Renal cortex interstitium (tissue), 11 donors: Measurements from ENCODE around the gene SLC9A7. TPM values are rescaled to one million over a fixed set of nuclear protein-coding genes. Genes with fewer than 3 reads are reported as not detected.

Experiments
- DNase-seq, 11 donors: peaks; one replicate each; pipeline ENCODE4 v3.0.0-alpha.2; 2013; ENCODE audit warnings: low read depth in 9 of 11, low spot score in 4 of 11; ENCODE audit errors: extremely low read depth in 1 of 11
- polyA plus RNA-seq, 3 donors: library from polyadenylated mRNA; unstranded; fragments of 120-200 nt; gene quantifications; one replicate each; pipeline ENCODE4 v1.2.1, GENCODE V29; 2013; ENCODE audit not compliant: insufficient read length in 3 of 3

Gene SLC9A7
- polyA plus RNA-seq, 3 donors: 4.1 to 4.5 (median 4.4) TPM

DNA sequence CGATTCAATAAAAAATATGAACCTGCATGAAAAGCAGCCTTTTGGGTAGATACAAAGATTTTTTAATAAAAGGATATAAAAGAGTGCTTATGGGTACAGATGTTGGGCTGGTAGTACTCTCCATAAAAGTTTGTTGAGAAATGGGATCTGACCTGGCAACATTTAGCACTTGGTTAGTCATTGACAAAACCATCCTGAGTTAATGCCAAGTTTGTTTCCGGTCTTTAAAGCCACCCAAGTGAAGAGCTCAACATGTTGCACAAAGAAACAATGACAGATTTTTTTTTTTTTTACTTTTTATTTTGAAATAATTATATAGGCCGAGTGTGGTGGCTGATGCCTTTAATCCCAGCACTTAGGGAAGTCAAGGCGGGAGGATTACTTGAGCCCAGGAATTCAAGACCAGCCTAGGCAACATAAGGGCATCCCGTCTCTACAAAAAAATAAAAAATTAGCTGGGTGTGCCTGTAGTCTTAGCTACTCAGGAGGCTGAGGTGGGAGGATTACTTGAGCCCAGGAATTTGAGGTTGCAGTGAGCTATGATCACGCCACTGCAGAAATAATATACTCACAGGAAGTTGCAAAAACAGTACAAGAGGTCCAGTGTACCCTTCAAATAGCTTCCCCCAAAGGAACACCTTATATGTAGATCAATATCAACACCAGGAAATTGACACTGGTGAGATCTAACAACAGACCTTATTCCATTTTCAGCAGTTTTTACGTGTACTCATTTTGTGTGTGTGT, 168.8 kb downstream of the SLC9A7 start:
- no peak for DNase-seq

DNA sequence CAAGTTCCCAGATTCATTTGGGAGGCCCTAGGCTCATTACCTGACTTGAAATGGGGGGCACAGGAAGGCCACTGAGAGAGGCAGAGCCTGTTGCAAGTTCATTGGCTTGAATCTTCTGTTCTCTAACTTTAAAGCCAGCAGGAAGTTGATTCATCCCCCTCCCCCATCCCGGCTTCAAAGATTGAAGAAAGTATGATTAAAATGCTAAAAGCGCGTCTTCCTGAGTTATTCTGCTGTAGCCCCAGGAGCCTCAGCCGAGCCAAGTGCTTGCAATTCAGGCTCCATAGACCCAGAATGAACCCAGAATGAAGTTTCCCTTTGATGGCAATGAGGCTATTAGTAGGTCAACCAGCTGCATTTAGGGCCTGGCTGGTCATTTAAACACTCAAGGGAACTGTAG, 170.7 kb downstream of the SLC9A7 start:
- no peak for DNase-seq

DNA sequence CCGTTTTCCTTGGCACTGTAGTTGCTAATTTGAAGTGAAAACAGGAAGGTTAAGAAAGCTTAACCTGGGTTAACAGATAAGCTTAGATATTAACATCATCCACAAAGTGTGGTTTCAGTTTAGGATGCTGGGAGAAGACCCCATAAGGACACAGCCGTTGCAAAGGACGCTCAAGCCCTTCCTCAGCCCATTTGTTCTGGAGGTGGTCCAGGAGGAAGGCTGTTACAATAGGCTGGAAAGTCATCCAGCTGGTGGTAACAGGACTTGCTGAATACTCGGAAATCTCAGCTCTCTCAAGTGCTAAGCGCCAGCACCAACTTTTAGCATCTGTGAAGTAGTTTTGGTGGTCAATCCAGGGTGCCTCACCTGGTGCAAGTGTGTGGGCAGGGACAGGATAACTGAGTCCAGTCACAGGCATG, 171.2 kb downstream of the SLC9A7 start:
- peak in 1 of 11 donors; percentile 41 for DNase-seq

DNA sequence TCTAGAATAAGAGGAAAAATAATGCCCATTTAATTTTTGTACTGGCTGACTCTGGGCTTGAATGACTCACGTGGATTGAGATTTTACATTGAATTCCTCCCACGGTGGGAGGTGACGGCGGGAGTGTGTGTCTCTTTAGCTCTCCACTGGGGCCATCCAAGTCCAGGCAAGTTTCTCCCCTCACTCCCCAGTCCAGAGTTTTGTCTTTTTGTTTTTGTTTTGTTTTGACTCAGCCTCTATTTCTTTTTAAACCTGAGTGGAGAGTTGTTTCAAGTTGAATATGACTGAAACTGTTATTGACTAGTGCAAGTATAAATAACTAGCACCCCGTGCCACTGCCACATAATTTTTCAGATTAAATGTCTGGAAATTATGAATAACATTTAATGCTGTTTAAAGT, 171.8 kb downstream of the SLC9A7 start:
- DNase-seq: no peak

DNA sequence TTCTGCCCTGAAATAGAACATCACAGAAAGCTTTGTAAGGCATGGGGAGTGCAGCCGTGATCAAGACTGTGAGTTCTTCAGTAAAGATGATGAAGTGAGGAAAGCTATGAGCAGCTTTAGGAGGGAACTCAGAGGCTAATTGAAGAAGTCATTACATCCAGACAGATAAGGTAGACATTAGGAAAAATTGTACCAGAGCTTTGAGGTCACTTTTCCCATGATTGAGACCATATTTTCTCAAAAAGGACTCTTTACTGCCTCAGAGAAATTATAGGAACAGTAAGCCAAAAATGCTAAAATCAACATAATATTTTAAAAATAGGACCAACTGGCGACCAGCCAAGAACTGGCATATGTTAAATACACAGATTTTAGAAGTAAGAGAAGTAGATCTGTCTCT, 174.2 kb downstream of the SLC9A7 start:
- DNase-seq: no peak

DNA sequence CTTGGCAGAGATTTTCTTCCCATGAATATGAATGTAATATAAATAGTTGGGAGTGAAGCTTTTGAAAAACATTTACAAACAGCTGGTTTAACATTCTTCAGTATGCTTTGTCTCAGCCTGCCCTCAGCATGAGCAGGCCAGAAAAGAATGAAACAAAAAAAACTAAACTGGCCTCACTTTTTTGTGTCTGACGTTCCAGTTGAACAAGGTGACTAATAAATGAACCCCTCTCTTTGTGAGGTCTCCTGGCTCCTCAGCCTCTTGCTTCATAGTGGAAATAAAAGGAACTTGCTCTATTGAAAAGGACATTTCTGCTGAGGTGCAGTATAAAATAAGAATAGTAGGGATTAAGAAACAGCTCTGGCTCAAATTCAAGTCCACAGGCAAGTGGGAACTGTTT, 176.0 kb downstream of the SLC9A7 start:
- DNase-seq: no peak

DNA sequence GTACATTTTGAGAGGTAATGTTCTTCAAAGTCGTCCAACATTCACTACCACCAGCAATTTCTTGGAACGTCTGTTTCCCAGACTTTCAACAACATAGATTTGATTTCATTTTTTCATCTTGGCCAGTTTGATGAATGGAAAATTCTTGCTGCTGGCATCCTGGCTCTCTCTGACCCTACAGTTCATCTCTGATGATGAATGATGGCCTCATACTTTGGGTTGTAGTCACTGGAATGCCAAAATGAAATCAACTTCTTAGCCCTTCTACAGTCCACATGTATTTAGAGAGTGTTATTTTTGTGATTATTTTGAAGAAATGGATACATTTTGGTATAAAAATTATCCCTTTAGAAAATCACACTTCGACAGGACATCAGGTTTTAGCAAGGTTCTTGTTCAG, 176.6 kb downstream of the SLC9A7 start:
- DNase-seq: no peak

DNA sequence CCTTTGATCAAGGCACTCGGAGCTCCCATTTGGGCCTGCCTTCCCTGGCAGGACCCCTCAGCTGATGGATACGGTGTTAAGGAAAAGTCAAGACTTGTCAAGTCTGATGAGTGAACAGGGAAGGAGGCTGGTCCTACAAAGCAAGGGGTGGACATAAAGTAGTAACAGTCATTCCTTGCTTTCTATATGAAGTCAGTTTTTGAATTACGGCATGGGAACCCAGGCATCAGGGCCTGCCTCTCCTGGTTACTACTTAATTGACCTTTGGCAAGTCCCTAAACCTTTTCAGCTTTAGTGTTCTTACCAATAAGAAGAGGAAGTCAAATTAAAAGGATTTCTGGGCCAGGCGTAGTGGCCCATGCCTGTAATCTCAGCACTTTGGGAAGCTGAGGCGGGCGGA, 178.3 kb downstream of the SLC9A7 start:
- no peak for DNase-seq

DNA sequence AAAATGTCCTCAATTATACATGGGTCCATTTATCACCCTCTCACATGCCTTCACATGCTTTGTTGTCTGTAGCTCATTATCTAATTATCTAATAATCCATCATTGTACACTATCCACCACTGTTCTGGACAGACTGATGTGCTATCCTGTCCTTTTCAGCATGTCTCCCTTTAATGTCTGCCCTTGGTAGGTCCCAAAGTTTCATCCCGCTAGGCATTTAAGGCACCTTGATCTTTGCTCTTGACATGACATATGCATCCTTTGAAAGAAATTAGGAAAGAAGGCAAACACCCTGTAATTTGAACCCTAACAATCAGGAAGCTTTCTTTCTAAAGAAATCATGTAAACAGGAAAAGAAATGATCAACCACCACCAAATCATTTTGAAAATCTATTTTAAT, 179.7 kb downstream of the SLC9A7 start:
- no peak for DNase-seq

DNA sequence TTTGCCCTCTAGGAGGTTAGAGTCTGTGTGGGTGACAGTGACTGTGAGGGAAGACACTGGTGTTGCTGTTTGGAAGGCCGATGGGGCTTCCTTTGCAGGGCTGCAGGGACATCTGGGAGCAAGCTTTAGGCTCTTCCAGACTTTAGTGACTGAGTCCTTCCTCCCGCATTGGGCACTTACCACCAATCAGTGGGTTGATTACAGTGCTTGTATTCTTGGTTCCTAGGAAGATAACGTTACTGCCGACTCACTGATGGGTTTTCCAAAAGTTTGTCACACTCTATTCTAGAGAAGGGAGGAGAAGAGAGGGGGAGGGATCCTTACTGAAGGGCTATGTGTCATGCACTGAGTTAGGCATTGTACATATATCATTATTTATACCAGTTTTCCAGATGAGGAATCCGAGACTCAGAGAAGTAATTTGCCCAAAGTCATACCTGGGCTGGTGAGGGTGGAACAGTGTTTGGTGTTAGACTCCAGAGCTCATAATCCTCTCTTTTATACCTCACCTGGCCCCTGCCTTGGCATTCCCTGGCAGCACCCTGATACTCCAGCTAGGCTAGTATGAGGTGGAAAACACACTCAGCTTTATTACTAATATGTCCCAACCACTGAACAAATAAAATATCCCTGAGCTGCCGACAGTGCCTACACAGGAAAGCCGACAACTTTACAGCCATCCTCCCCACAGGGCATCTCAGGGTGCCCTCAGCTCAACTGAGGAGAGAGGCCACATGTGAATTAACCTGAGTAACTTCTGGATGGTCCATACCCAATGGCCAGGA, 181.5 kb downstream of the SLC9A7 start:
- DNase-seq: no peak

DNA sequence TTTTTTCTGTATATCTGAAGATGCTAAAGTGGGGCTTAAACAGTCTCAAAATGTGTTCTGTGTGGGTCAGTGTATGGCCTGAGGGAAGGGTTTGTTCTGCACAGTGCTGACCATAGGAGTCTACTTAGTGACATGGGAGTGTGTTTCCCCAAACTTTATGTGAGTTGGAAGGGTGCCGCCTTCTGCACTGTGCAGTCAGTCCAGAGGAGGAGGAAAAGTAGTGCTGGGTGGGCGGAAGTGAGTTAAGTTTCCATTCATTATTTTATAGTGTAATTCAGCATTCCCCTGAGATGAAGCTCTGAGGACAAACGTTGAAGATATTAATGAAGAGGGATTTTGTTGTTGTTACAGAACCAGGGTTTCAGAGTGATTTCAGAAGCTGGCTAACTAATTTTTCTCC, 182.5 kb downstream of the SLC9A7 start:
- DNase-seq: no peak

DNA sequence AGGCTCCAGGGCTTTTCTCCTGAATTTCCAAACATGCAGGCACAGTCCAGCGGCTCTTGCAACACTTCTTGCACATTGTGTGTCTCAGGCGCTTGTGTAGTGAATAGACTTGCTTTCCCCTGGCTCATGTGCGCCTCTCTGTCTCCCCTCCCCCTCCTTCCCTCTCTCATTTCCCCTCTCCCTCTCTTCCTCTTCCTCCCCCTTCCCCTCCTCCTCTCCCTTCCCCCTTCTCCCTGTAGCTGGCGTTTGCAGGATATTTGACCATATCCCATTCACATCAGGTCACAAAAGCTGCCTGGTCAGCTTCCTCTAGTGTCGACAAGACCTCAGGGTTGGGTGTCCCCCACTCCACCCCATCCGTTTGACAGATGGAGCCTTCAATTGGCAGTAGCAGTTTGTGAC, 182.9 kb downstream of the SLC9A7 start:
- no peak for DNase-seq

DNA sequence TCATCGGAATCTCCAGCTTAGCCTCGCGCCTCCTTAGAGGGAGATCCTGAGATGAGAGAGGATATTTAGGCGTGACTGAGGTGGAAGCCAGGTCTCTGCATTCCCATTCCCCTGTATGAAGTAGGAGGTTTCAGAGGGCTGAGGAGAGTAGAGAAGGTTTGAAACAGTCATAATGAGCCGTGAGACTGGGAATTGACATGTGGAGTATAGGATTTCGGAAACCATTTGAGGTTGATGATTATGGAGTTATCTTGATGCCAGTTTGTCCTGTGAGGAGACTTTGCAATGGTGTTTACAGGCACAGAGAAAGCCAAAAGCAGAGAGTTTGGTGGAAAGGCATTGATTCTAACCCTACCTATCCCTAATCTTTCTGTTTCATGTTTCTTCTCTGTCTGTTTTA, 183.3 kb downstream of the SLC9A7 start:
- DNase-seq: no peak

DNA sequence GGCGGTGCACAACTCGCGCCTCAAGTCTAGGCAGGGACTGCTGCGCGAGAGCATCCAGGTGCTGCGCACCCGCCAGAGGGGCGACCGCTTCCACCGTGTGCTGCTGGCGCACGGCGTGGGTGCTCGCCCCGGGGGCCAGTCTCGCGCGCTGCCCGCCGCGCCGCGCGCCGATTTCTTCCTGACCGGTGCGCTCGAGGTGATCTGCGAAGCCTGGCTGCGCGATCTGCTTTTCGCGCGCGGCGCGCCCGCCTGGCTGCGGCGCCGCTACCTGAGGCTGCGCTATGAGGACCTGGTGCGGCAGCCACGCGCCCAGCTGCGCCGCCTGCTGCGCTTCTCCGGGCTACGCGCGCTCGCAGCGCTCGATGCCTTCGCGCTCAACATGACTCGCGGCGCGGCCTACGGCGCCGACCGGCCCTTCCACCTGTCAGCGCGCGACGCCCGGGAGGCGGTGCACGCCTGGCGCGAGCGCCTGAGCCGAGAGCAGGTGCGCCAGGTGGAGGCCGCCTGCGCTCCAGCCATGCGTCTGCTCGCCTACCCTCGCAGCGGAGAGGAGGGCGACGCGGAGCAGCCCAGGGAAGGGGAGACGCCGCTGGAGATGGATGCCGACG, 184.0 kb downstream of the SLC9A7 start:
- no peak for DNase-seq

DNA sequence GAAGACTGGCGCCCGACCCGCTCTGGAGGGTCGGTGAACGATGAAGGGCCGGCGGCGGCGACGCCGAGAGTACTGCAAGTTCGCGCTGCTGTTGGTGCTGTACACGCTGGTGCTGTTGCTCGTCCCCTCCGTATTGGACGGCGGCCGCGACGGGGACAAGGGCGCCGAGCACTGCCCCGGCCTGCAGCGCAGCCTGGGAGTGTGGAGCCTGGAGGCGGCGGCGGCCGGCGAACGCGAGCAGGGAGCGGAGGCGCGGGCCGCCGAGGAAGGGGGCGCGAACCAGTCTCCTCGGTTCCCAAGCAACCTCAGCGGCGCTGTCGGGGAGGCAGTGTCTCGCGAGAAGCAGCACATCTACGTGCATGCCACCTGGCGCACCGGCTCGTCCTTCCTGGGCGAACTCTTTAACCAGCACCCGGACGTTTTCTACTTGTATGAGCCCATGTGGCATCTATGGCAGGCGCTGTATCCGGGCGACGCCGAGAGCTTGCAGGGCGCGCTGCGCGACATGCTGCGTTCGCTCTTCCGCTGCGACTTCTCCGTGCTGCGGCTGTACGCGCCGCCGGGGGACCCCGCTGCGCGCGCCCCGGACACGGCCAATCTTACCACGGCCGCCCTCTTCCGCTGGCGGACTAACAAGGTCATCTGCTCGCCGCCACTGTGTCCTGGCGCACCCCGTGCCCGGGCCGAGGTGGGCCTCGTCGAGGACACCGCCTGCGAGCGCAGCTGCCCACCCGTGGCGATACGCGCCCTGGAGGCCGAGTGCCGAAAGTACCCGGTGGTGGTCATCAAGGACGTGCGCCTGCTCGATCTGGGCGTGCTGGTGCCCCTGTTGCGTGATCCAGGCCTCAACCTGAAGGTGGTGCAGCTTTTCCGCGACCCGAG, 184.8 kb downstream of the SLC9A7 start:
- no peak for DNase-seq

DNA sequence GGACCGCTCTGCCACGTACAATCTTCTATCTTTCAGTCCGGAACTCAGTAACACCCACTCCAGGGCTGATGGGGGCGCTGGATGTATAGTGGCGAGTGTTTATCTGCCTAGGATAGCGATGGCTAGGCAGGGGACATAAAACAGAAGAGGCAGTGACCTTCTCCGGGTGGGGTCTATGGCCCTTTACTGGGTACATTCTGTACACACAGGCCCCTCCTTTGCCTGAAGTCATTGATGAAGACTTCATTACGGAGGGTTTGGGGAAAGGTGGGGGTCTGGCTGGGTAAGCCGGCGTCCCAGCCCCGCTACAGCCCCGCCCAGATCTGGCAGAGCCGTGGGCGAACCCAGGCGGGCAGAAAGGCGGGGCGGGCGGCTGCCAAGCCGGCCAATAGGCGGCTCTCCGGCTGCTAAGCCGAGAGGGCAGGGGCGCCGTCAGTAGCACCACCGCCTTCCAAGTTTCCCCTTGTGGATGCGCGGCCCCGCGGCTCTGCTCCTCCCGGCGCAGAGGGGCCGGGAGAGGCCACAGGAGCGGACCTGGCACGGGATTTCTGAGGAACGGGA, 185.5 kb downstream of the SLC9A7 start, which contains the start of gene CHST7:
CHST7 (plus strand) TSS at position 435 of the 561 bp plus-strand sequence. CDS start 167 bp downstream, outside the sequence.
- DNase-seq: no peak

DNA sequence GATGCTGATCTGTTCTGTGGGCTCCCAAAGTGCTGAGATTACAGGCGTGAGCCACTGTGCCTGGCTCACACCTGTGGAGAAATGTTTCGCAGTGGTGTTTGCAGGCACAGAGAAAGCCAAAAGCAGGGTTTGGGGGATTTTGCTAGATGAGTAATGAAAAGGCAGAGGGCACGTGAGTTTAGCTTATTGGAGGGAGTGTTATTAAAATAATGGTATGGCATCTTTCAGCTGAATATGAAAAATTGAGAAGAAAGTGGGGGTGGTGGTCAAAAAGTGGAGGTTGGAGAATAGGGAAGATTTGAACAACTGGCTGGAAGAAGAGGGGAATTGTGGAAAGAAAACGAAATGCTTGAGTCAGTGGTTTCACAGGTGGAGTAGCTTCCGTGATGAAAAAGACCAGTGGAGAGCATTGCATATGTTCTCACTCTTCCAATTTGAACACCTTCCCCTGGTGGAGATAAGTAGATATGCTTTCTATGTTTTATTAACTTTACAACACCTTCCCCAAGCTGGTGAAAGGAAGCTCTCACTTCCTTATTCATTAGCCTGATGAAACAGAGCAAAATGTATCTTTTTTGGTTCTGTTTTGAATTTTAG, 186.5 kb downstream of the SLC9A7 start:
- DNase-seq: no peak
